Measurements from ENCODE around the gene SV2C.
A peak's percentile ranks its signal among the peaks of the same experiment; 100 is the strongest.

The SV2C gene

GRCh38 chr5:76257225-76257833 is 174.1 kb downstream of the SV2C start:
- no peak overlapping the region for H3K9ac ChIP-seq (ENCODE audit: low read length)
- no peaks in the 10 kb centered on the region for H3K36me3 ChIP-seq (replicated peaks; ENCODE audit: low read depth, low read length)
- H3K79me2 ChIP-seq (ENCODE audit: low read length): no peaks in the 10 kb centered on the region
- no peak overlapping the region for H2AFZ ChIP-seq (ENCODE audit: low read depth, low read length)
- H3K4me1 ChIP-seq (ENCODE audit: low read length): peaks cover 8% of the 10 kb centered on the region
- H3K4me2 ChIP-seq (ENCODE audit: low read length): no peak overlapping the region
- H3K27me3 ChIP-seq (ENCODE audit: low read depth, low read length): no peaks in the 10 kb centered on the region
- H3K4me3 ChIP-seq (ENCODE audit: low read length): no peak overlapping the region
- TF ChIP-seq EZH2phosphoT487 (IDR thresholded peaks at IDR 0.05; ENCODE audit: low read depth) (no peak), CTCF (IDR thresholded peaks at IDR 0.05; ENCODE audit: low read depth, low read length) (no peak)
- no peaks in the 10 kb centered on the region for H3K9me3 ChIP-seq (ENCODE audit: insufficient read depth, low read length)
- H3K27ac ChIP-seq (ENCODE audit: low read length): no peak overlapping the region
- H4K20me1 ChIP-seq (ENCODE audit: insufficient read depth, low read length): no peaks in the 10 kb centered on the region

- Histone ChIP-seq H3K4me3 (ENCODE audit: low read length) (no peak overlapping the region), H3K4me2 (ENCODE audit: low read length) (no peak overlapping the region), H2AFZ (ENCODE audit: low read depth, low read length) (no peak overlapping the region), H3K27me3 (ENCODE audit: low read depth, low read length) (no peaks in the 10 kb centered on the region), H3K27ac (ENCODE audit: low read length) (no peak overlapping the region), H4K20me1 (ENCODE audit: insufficient read depth, low read length) (no peaks in the 10 kb centered on the region), H3K9me3 (ENCODE audit: insufficient read depth, low read length) (no peaks in the 10 kb centered on the region), H3K79me2 (ENCODE audit: low read length) (no peaks in the 10 kb centered on the region), H3K9ac (ENCODE audit: low read length) (no peak overlapping the region), H3K36me3 (replicated peaks; ENCODE audit: low read depth, low read length) (no peaks in the 10 kb centered on the region), H3K4me1 (ENCODE audit: low read length) (peaks cover 8% of the 10 kb centered on the region)
- no peak for TF ChIP-seq EZH2phosphoT487 (IDR thresholded peaks at IDR 0.05; ENCODE audit: low read depth)
- TF ChIP-seq CTCF (IDR thresholded peaks at IDR 0.05; ENCODE audit: low read depth, low read length): no peak
Observed at GRCh38 chr5:76257897-76258296, 174.7 kb downstream of the SV2C start.

- no peak for TF ChIP-seq EZH2phosphoT487 (IDR thresholded peaks at IDR 0.05; ENCODE audit: low read depth)
- no peak for TF ChIP-seq CTCF (IDR thresholded peaks at IDR 0.05; ENCODE audit: low read depth, low read length)
- Histone ChIP-seq H3K4me1 (ENCODE audit: low read length) (peaks cover 8% of the 10 kb centered on the region), H2AFZ (ENCODE audit: low read depth, low read length) (no peak overlapping the region), H3K27me3 (ENCODE audit: low read depth, low read length) (no peaks in the 10 kb centered on the region), H3K79me2 (ENCODE audit: low read length) (no peaks in the 10 kb centered on the region), H3K9ac (ENCODE audit: low read length) (no peak overlapping the region), H4K20me1 (ENCODE audit: insufficient read depth, low read length) (no peaks in the 10 kb centered on the region), H3K9me3 (ENCODE audit: insufficient read depth, low read length) (no peaks in the 10 kb centered on the region), H3K27ac (ENCODE audit: low read length) (no peak overlapping the region), H3K36me3 (replicated peaks; ENCODE audit: low read depth, low read length) (no peaks in the 10 kb centered on the region), H3K4me2 (ENCODE audit: low read length) (no peak overlapping the region), H3K4me3 (ENCODE audit: low read length) (no peak overlapping the region)
Observed at GRCh38 chr5:76264681-76265080, 181.5 kb downstream of the SV2C start.

GRCh38 chr5:76269259-76269931 is 186.2 kb downstream of the SV2C start:
- Histone ChIP-seq H3K27me3 (ENCODE audit: low read depth, low read length) (no peaks in the 10 kb centered on the region), H3K4me2 (ENCODE audit: low read length) (peak overlapping the region; percentile 65), H3K9me3 (ENCODE audit: insufficient read depth, low read length) (no peaks in the 10 kb centered on the region), H3K27ac (ENCODE audit: low read length) (no peak overlapping the region), H3K36me3 (replicated peaks; ENCODE audit: low read depth, low read length) (no peaks in the 10 kb centered on the region), H3K4me3 (ENCODE audit: low read length) (peak overlapping the region; percentile 60), H3K79me2 (ENCODE audit: low read length) (no peaks in the 10 kb centered on the region), H2AFZ (ENCODE audit: low read depth, low read length) (no peak overlapping the region), H3K4me1 (ENCODE audit: low read length) (peaks cover 21% of the 10 kb centered on the region), H4K20me1 (ENCODE audit: insufficient read depth, low read length) (no peaks in the 10 kb centered on the region), H3K9ac (ENCODE audit: low read length) (no peak overlapping the region)
- TF ChIP-seq EZH2phosphoT487 (IDR thresholded peaks at IDR 0.05; ENCODE audit: low read depth): no peak
- no peak for TF ChIP-seq CTCF (IDR thresholded peaks at IDR 0.05; ENCODE audit: low read depth, low read length)
